GM12878 (cell line): ENCODE measurements around the gene STRBP. TPM values are rescaled to one million over a fixed set of nuclear protein-coding genes. Genes with fewer than 3 reads are reported as not detected.
A peak's percentile ranks its signal among the peaks of the same experiment; 100 is the strongest.

ENCODE experiments used
- ATAC-seq: fragments of 200-7000 bp; cut with Tn5 transposase; 3 replicates; pipeline ENCODE4 v1.9.1; 2020; ENCODE audit warnings: mild to moderate bottlenecking, moderate library complexity
- BruUV-seq: library from RNA; stranded (reverse); fragments of 400-500 nt; replicated peaks from 2 replicates; lab custom pipeline; 2021; lab: Mats Ljungman, UMichigan
- CTCF ChIA-PET: fragments of 300-600 bp; sonication (Branson Sonifier 250); formaldehyde crosslinking; extraction: SDS; loops from one replicate; lab custom pipeline; 2021; ENCODE audit warnings: inconsistent platforms; lab: Yijun Ruan, JAX
- POLR2A ChIA-PET: fragments of 350-600 bp; formaldehyde crosslinking; extraction: SDS; loops from one replicate; lab custom pipeline; 2021; ENCODE audit warnings: inconsistent platforms; lab: Charles Lee
- RAD21 ChIA-PET: fragments of 300-600 bp; sonication (Branson Sonifier 250); formaldehyde crosslinking; loops from one replicate; lab custom pipeline; 2023; ENCODE audit warnings: antibody characterized with exemption; ENCODE audit not compliant: unreplicated experiment; lab: Charles Lee
- SMC1A ChIA-PET: fragments of 300-600 bp; sonication (Branson Sonifier 250); formaldehyde crosslinking; loops from one replicate; lab custom pipeline; 2023; ENCODE audit not compliant: unreplicated experiment, uncharacterized antibody; lab: Charles Lee
- DNase-seq: peaks from one replicate; pipeline ENCODE4 v3.0.0-alpha.2; 2011; ENCODE audit warnings: low read depth, low spot score
- FAIRE-seq: peaks from 3 replicates; lab custom pipeline; 2011; peaks lifted over from hg19 to GRCh38; lab: Jason Lieb, UNC
- H2AFZ ChIP-seq: 2 replicates; pipeline ENCODE4 v1.6.0; 2011; ENCODE audit warnings: low read depth, low read length, control low read depth; ENCODE audit not compliant: control insufficient read depth
- H3K27ac ChIP-seq: 2 replicates; pipeline ENCODE4 v1.5.1; 2011; ENCODE audit warnings: control low read depth; ENCODE audit not compliant: control insufficient read depth, insufficient read depth
- H3K27me3 ChIP-seq, 2 experiments: replicated peaks in 1 of 2; 2 replicates each; pipeline versions ENCODE4 v1.6.0 to v1.6.1; 2011; ENCODE audit warnings: low read length in 1 of 2; ENCODE audit not compliant: control insufficient read depth in 2 of 2, insufficient read depth in 2 of 2
- H3K36me3 ChIP-seq, 2 experiments: 2 replicates each; pipeline ENCODE4 v1.5.1; 2011; ENCODE audit warnings: low read length in 1 of 2; ENCODE audit not compliant: control insufficient read depth in 2 of 2, insufficient read depth in 2 of 2
- H3K4me1 ChIP-seq: 2 replicates; pipeline ENCODE4 v1.6.1; 2011; ENCODE audit warnings: mild to moderate bottlenecking, low read length, moderate library complexity, mixed read lengths; ENCODE audit not compliant: control insufficient read depth, insufficient read depth
- H3K4me2 ChIP-seq: 2 replicates; pipeline ENCODE4 v1.6.0; 2011; ENCODE audit warnings: control low read depth; ENCODE audit not compliant: control insufficient read depth, insufficient read depth
- H3K4me3 ChIP-seq: fragments of 200-600 bp; sonication (generic); 2 replicates; pipeline ENCODE4 v1.5.1; 2016
- H3K79me2 ChIP-seq: 2 replicates; pipeline ENCODE4 v1.6.0; 2011; ENCODE audit warnings: low read length; ENCODE audit not compliant: control insufficient read depth, insufficient read depth
- H3K9ac ChIP-seq: 2 replicates; pipeline ENCODE4 v1.8.0; 2011; ENCODE audit warnings: low read length, control low read depth, mixed read lengths; ENCODE audit not compliant: control insufficient read depth, insufficient read depth
- H3K9me3 ChIP-seq: replicated peaks from 3 replicates; pipeline ENCODE4 v1.5.1; 2011; ENCODE audit warnings: mild to moderate bottlenecking, low read length; ENCODE audit not compliant: control insufficient read depth, insufficient read depth
- H4K20me1 ChIP-seq: 2 replicates; pipeline ENCODE4 v1.6.0; 2011; ENCODE audit not compliant: control insufficient read depth, insufficient read depth
- CBX5 ChIP-seq: sonication (generic); IDR thresholded peaks from 2 replicates; pipeline ENCODE4 v1.6.1; 2016; ENCODE audit warnings: low read depth, moderate library complexity, mild to moderate bottlenecking, inconsistent platforms
- GABPA ChIP-seq: IDR thresholded peaks from 2 replicates; pipeline ENCODE4 v1.6.1; 2014; ENCODE audit warnings: antibody characterized with exemption, low read depth, mild to moderate bottlenecking, inconsistent platforms
- IRF3 ChIP-seq: fragments of 450-650 bp; IDR thresholded peaks from 2 replicates; pipeline ENCODE4 v1.6.1; 2014; ENCODE audit warnings: mild to moderate bottlenecking
- MLLT1 ChIP-seq: fragments of 450-650 bp; IDR thresholded peaks from 2 replicates; pipeline ENCODE4 v1.6.1; 2016; ENCODE audit warnings: mild to moderate bottlenecking
- POLR2A ChIP-seq: IDR thresholded peaks from 2 replicates; pipeline ENCODE4 v1.6.1; 2011; ENCODE audit warnings: low read depth, mild to moderate bottlenecking, low read length
- RUNX3 ChIP-seq: IDR thresholded peaks from 2 replicates; pipeline ENCODE4 v1.6.1; 2012; ENCODE audit warnings: low read length, inconsistent platforms
- SP1 ChIP-seq: IDR thresholded peaks from one replicate; pipeline ENCODE4 v1.6.1; 2011; ENCODE audit warnings: low read depth, low read length
- WGBS: methylation state at CpG from one replicate; pipeline ENCODE4 v1.1.6; 2016; ENCODE audit warnings: low lambda C conversion rate; ENCODE audit not compliant: insufficient replicate concordance, insufficient coverage; ENCODE audit errors: missing lambda C conversion rate; 5-methylcytosine and 5-hydroxymethylcytosine counted together
- in situ Hi-C: fragments of 300-500 bp; cut with MboI; formaldehyde crosslinking; loops from 9 replicates; pipeline ENCODE4 v1.14.3; 2018; ENCODE audit warnings: mixed read lengths
- intact Hi-C: fragments of 100-400 bp; cut with micrococcal nuclease; formaldehyde crosslinking; loops from one replicate; pipeline ENCODE4 v1.14.2; 2022; ENCODE audit not compliant: unreplicated experiment
- polyA plus RNA-seq, 11 experiments: library from polyadenylated mRNA; depleted of rRNA in 4 of 11; unstranded in 6 of 11; stranded (reverse) in 5 of 11; fragments of >200 nt; fragmentation: Nextera tagmentation in 4 of 11; fragmentation: Illumina TruSeq in 1 of 11; extraction: Ambion mirVana in 4 of 11; extraction: Trizol in 1 of 11; gene quantifications; 1 replicate in 1 of 11; 2 replicates in 10 of 11; pipeline versions ENCODE4 v1.2.1 to v1.2.3, GENCODE V29; 2011 to 2016; ENCODE audit warnings: inconsistent platforms in 2 of 11, missing spikeins in 2 of 11, low read depth in 1 of 11
- total RNA-seq, 4 experiments: library from RNA; depleted of rRNA in 3 of 4; stranded (reverse); fragments of >200 nt in 3 of 4; fragmentation: Illumina TruSeq in 1 of 4; extraction: Trizol in 1 of 4; gene quantifications; 2 replicates each; pipeline versions ENCODE4 v1.2.1 to v1.2.3, GENCODE V29; 2013 to 2021
- TF ChIP-seq, protein P1 (sequence below): fragments of 450-650 bp; IDR thresholded peaks from 2 replicates; pipeline ENCODE4 v1.6.1; 2016; ENCODE audit warnings: mild to moderate bottlenecking
- TF ChIP-seq, protein P2 (sequence below): fragments of 450-650 bp; conservative IDR thresholded peaks from 2 replicates; pipeline ENCODE4 v1.6.1; 2017; ENCODE audit warnings: mild to moderate bottlenecking, moderate library complexity

The STRBP gene
- total and polyA plus RNA-seq, 10 of the 15 experiments (the other 5 are each of a cell fraction or from before 2014, with no cell fraction given) = 31.0 to 96.8 (median 71.4) TPM

- no peaks in the 10 kb centered on the region for H4K20me1 ChIP-seq
- TF ChIP-seq POLR2A (peak; percentile 13; the same call in 1 of the 2 replicates), CBX5 (no peak)
- H2AFZ ChIP-seq = no peak overlapping the region
- 94% methylated on average over 15 of the region's 16 CpGs for WGBS
- H3K4me2 ChIP-seq = no peak overlapping the region
- H3K9ac ChIP-seq = no peak overlapping the region
- H3K27me3 ChIP-seq = no peaks in the 10 kb centered on the region
- DNase-seq (no peak), ATAC-seq (no peak), FAIRE-seq (no peak)
- no peak overlapping the region for H3K27ac ChIP-seq
- in situ Hi-C loops = no loop called here
- CTCF ChIA-PET = interaction anchor here (1.0 kb wide), 1 partner anchor 234 kb away, joined by 4 read pairs; no protein-coding TSS in a partner anchor
- H3K79me2 ChIP-seq = no peaks in the 10 kb centered on the region
- H3K36me3 ChIP-seq = peaks cover 25 to 28% of the 10 kb centered on the region in 2 experiments
- BruUV-seq = no TSS peak
- no peak overlapping the region for H3K4me3 ChIP-seq
- SMC1A ChIA-PET = no interaction called here
- POLR2A ChIA-PET = no interaction called here
- RAD21 ChIA-PET = interaction anchor here (1.2 kb wide), 1 partner anchor 235 kb away, joined by 5 read pairs; no protein-coding TSS in a partner anchor
- no peaks in the 10 kb centered on the region for H3K4me1 ChIP-seq
- no peaks in the 10 kb centered on the region for H3K9me3 ChIP-seq
- intact Hi-C loops = no loop called here
These were observed 153.1 kb downstream of the STRBP start for GRCh38 chr9:123115146-123115913.

DNA sequence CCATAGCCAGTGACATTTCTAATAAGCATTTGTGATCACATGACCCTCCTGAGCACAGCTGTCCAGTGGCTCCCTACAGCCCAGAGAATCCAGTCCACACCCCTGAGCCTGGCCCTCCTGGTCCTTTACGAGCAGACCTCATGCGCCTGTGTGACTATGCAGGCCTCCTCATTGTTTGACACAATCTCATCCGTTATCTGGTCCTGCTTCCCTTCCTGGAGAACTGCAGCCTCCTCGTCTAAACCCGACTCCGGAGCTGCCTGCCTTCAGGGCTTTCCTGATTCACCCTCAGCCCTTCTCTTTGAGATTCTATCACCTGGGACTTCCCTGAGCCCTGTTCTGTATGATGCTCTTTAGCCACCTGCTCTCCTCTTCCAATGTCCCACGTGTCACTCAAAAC lies 155.2 kb downstream of the STRBP start:
- in situ Hi-C loops (no loop called here), intact Hi-C loops (no loop called here)
- no TSS peak for BruUV-seq
- Histone ChIP-seq H3K9me3 (no peaks in the 10 kb centered on the region), H3K79me2 (no peaks in the 10 kb centered on the region), H3K4me1 (no peaks in the 10 kb centered on the region), H3K4me3 (no peak overlapping the region), H3K36me3 (peaks cover 34 to 36% of the 10 kb centered on the region in 2 experiments), H3K4me2 (no peak overlapping the region), H3K9ac (no peak overlapping the region), H4K20me1 (no peaks in the 10 kb centered on the region), H2AFZ (no peak overlapping the region), H3K27ac (no peak overlapping the region), H3K27me3 (no peaks in the 10 kb centered on the region)
- POLR2A ChIA-PET = no interaction called here
- 97% methylated on average over 7 of the region's 7 CpGs for WGBS
- no peak for FAIRE-seq
- CTCF ChIA-PET = interaction anchor here (0.6 kb wide), 1 partner anchor 235 kb away, joined by 3 read pairs; no protein-coding TSS in a partner anchor
- RAD21 ChIA-PET = no interaction called here
- no peak for ATAC-seq
- SMC1A ChIA-PET = no interaction called here
- no peak for DNase-seq
- TF ChIP-seq RUNX3 = no peak
- no peak for TF ChIP-seq MLLT1
- no peak for TF ChIP-seq IRF3
- TF ChIP-seq, protein P1, sequence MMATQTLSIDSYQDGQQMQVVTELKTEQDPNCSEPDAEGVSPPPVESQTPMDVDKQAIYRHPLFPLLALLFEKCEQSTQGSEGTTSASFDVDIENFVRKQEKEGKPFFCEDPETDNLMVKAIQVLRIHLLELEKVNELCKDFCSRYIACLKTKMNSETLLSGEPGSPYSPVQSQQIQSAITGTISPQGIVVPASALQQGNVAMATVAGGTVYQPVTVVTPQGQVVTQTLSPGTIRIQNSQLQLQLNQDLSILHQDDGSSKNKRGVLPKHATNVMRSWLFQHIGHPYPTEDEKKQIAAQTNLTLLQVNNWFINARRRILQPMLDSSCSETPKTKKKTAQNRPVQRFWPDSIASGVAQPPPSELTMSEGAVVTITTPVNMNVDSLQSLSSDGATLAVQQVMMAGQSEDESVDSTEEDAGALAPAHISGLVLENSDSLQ = no peak
- TF ChIP-seq GABPA = no peak
- TF ChIP-seq, protein P2, sequence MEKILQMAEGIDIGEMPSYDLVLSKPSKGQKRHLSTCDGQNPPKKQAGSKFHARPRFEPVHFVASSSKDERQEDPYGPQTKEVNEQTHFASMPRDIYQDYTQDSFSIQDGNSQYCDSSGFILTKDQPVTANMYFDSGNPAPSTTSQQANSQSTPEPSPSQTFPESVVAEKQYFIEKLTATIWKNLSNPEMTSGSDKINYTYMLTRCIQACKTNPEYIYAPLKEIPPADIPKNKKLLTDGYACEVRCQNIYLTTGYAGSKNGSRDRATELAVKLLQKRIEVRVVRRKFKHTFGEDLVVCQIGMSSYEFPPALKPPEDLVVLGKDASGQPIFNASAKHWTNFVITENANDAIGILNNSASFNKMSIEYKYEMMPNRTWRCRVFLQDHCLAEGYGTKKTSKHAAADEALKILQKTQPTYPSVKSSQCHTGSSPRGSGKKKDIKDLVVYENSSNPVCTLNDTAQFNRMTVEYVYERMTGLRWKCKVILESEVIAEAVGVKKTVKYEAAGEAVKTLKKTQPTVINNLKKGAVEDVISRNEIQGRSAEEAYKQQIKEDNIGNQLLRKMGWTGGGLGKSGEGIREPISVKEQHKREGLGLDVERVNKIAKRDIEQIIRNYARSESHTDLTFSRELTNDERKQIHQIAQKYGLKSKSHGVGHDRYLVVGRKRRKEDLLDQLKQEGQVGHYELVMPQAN = no peak
- no peak for TF ChIP-seq CBX5
- TF ChIP-seq SP1 = no peak
